Measurements from ENCODE around the gene BAIAP2L2.
"Not testable (repeated sequence)": the region's sequence is repeated elsewhere in the genome, so short reads cannot be mapped to it uniquely, and the experiment has no call there.

BAIAP2L2 gene

DNA sequence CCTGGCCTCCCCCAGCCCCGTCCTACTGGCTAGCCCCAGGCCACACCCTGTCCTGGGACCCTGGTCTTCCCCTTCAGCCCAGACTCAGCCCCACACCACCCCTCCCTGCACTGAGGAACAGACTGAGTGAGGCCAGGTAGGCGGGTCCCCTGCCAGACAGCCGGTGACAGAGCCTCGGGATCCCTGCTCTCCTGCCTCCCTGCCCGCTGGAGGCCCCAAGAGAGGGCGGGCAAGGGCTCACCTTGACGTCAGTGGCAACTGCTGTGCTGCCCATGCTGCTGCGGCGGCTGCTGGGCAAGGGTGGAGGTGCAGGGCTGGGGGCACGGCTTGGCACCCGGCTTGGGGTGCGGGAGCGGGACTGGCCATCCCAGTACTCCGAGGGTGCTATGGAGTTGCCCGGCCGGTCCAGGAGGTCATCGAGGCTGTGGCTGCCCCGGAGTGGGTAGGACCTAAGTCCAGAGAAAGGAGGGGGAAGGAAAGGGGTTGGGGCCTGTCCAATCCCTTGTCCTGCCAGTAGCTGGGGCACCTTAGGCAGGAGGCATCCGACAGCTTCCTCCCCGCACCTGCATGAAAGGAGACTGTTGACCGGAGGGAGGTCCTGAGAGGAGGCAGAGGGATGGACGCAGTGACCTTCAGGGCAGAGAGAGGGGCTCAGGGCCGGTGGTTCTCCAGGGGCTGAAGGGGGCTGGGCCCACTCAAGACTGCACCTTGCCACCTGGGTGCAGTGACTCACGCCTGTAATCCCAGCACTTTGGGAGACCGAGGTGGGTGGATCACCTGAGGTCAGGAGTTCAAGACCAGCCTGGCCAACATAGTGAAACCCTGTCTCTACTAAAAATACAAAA lies 24.3 kb downstream of the BAIAP2L2 start:
- no peak for DNase-seq
- TF ChIP-seq POLR2A (IDR thresholded peaks at IDR 0.05; ENCODE audit: low read length): no peak
- no peak for TF ChIP-seq GATA1 (IDR thresholded peaks at IDR 0.05; ENCODE audit: low read depth, low read length)

DNA sequence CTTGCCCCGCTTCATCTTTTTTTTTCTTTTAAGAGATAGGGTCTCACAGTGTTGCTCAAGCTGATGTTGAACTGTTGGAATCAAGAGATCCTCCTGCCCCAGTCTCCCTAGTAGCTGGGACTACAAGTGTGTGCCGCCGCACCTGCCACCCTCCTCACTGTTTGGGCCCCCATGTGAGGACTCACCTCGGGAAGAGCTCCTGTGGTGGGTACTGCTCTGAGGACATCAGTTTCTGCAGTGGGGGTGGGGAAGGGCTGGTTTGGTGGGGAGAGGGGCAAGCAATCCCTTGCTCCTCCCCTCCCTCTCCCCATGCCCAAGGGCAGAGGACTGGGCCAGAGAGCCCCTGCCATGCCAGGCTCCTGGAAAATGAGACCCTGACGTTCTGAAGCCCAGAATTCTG lies 25.0 kb downstream of the BAIAP2L2 start:
- no peak for DNase-seq
- TF ChIP-seq GATA1 (IDR thresholded peaks at IDR 0.05; ENCODE audit: low read depth, low read length) (no peak), POLR2A (IDR thresholded peaks at IDR 0.05; ENCODE audit: low read length) (no peak)

DNA sequence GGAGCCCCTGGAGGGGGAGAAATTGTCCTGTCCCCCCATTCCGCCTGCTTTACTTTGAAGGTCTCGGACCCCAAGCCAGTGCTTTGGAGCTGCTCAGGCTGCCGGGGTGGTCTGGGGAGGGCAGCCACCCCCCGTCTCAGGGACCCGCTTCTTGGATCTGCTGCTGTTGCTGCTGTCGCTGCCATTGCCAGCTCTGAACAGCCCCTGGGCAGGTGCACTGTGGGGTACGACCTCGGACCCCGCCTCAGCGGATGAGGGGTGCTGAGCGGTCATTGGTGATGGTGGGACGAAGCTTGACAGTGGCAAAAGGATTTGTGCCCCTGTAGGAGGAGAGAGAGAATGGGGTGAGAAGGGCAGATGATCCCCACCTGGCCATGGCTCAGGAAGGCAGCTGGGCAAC lies 25.4 kb downstream of the BAIAP2L2 start:
- DNase-seq: no peak
- TF ChIP-seq GATA1 (IDR thresholded peaks at IDR 0.05; ENCODE audit: low read depth, low read length) (no peak), POLR2A (IDR thresholded peaks at IDR 0.05; ENCODE audit: low read length) (no peak)

DNA sequence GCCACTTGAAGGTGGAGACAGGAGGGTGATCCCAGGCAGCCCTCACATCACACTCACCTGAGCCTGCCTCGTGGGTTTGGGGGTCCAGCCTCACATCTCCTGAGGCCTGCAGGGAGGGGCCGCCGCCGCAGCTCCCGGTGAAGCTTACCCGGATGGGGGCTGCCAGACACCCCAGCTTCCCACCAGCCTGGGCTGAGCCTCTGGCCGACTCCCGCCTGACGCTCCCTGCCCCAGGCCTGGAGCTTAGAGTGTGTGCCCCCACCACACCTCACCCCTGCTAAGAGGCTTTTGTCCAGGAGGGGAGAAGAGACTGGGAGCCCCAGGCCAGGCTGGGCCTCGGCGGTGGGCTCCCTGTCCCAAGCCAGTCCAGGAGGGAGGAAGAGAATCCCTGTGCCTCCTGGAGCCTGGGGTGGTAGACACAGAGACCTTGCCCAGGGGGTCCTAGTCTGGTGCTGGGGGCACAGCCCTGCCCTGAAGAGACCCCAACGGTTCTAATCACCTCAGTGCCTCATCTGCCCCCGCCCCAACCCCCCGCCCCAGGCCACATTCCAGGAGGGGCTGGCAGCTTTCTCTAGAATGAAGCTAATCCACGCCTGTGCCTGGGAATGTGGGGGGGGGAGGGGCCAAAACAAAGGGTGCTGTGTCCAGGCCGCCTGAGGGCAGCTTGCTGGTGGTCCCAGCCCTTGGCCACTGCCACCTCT lies 26.4 kb downstream of the BAIAP2L2 start, which contains the start of gene SLC16A8:
Gene SLC16A8 (minus strand): TSS at position 254 of the 701 bp plus-strand sequence. CDS start 1,311 bp downstream, outside the sequence.
- TF ChIP-seq GATA1 (IDR thresholded peaks at IDR 0.05; ENCODE audit: low read depth, low read length) (no peak), POLR2A (IDR thresholded peaks at IDR 0.05; ENCODE audit: low read length) (no peak)

DNA sequence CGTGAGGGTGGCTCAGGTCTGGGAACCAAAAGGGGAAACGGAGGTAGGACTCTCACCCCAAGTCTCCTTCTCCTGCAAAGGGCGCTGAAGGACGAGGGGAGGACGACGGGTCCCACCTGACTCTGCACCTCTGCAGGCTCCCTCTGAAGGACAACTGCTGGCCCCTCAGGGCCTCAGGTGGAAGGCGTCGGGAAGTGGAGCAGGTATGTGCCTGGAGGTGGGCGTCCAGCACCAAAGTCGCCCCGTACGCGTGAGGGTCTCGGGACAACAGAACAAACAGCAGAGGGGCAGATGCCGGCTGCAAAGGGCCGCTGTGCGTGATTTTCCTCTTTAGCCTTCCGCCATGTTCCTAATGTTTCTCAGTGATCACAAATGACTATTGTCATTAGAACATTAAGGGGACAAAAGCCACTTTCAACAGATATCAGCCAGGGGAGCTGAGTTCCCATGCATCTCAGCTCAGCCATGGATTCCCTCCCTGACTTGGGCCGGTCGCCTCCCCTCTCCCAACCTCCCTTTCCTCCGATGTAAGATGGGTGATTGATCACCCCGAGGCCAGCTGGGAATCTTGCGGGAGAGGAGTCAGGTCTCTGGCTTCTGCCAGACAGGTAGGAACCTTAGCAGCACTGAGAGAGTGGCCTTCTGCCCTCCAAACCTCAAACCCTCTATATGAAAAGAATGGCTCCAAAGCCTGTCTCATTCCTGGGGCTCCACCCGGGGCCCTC lies 27.3 kb downstream of the BAIAP2L2 start:
- no peak for DNase-seq

More for the DNA sequence above, 26.4 kb downstream of the BAIAP2L2 start, which contains the start of gene SLC16A8:
- no peak for DNase-seq

DNA sequence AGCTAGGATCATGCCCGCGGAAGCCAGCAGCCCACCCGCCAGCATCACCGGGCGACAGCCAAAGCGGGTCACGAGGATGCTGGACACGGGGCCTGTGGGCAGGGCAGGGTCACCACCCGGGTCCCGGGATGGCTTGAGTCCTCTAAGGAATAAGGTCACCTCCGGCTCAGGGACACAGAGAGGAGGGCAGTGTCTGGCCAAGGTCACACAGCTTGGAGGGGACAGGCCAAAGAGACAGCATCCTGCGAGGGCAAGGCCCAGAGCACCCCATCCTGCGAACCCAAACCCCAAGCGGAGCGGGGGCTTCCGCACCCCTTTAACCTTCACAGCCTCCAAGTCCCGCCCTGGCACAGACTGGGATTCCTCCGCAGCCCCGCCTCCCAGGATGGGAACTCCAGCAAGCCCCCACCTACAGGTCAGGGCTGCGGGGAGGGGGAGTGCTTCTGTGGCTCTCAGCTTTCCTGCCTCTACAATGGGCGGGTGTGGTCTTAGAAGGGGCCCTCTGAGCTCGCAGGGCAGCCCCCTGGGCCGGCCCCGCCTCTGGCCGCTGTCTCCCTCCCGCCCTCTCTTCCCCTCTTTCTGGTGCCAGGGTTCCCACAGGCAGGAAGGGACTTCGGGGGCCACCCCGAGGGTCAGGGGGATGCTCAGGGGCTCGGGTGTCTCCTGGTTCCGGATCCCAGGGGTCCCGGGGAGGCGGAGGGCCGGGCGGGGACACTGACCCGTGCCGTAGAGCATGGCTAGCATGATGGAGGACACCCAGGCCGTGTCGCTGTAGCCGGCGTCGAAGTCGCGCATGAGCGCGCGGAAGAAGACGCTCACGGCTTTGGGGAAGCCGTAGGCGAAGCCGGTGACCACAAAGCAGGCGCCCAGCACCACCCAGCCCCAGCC lies 28.3 kb downstream of the BAIAP2L2 start:
- no peak for DNase-seq
- TF ChIP-seq POLR2A (IDR thresholded peaks at IDR 0.05; ENCODE audit: low read length) (no peak), GATA1 (IDR thresholded peaks at IDR 0.05; ENCODE audit: low read depth, low read length) (no peak)

More for the DNA sequence above, 27.3 kb downstream of the BAIAP2L2 start:
- no peak for TF ChIP-seq POLR2A (IDR thresholded peaks at IDR 0.05; ENCODE audit: low read length)
- no peak for TF ChIP-seq GATA1 (IDR thresholded peaks at IDR 0.05; ENCODE audit: low read depth, low read length)

DNA sequence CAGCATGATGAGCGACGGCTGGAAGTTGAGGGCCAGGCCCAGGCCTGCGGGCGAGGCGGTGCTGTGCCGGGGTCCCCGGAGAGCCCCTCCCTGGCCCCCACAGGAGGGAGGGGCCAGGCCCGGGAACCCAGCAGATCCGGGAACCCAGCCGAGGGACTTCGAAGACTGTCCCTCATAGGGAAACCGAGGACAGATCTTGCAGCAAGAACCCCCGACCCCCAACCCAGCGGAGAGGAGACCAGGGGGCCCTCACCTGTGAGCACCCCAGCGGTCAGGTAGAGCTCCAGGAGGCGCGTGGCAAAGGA lies 28.9 kb downstream of the BAIAP2L2 start:
- DNase-seq: no peak
- no peak for TF ChIP-seq GATA1 (IDR thresholded peaks at IDR 0.05; ENCODE audit: low read depth, low read length)
- TF ChIP-seq POLR2A (IDR thresholded peaks at IDR 0.05; ENCODE audit: low read length): no peak

DNA sequence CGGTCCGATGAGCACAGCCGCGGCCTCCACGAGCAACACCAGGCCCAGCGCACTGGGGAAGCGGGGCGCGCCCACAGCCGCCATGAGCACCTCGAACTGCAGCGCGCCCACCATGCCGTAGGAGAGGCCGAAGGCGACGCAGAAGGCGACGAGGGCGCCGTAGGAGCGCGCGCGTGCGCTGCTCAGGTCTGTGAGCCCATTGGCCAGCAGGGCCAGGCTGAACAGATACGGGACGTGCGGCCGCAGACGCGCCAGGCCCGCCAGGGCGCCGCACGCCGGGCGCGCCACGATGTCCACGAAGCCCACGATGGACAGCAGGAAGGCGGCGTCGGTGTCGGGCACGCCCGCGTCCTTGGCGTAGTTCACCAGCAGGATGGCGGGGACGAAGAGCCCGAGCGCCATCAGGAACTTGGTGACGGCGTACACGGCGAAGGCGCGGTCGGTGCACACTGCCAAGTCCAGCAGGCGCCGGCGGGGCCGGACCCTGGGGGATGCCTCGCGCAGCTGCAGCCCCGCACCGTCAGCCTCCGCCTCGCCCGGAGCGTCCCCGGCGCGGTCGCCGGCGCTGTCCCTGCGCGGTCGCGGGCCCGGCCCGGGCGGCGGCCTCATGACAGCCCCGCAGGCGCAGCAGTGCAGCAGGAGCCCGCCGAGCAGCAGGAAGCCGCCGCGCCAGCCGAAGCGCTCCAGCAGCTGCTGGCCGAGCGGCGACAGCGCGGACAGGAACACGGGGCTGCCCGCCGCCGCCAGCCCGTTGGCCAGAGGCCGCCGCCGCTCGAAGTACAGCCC lies 29.4 kb downstream of the BAIAP2L2 start:
- DNase-seq: peak; percentile 32 to 35
- TF ChIP-seq POLR2A (IDR thresholded peaks at IDR 0.05; ENCODE audit: low read length): no peak
- no peak for TF ChIP-seq GATA1 (IDR thresholded peaks at IDR 0.05; ENCODE audit: low read depth, low read length)

DNA sequence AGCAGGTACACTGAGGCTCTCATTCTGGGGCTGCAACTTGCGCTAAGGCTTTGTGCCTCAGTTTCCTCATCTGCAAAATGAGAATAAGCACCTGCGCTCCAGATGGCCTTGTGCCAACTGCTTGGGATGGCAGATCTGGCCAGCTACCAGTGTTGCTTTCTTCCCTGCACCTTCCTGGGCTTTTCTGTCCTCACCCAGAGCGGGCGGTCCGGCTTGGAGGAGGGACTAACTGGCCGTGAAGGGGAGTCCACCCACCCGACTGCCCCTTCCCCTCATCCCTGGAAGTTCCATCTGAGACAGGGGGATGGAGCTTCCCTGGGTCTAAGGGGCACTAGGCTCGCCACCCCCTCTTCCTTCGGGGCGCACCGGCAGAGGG lies 30.0 kb downstream of the BAIAP2L2 start:
- DNase-seq: no peak
- no peak for TF ChIP-seq POLR2A (IDR thresholded peaks at IDR 0.05; ENCODE audit: low read length)
- TF ChIP-seq GATA1 (IDR thresholded peaks at IDR 0.05; ENCODE audit: low read depth, low read length): no peak

DNA sequence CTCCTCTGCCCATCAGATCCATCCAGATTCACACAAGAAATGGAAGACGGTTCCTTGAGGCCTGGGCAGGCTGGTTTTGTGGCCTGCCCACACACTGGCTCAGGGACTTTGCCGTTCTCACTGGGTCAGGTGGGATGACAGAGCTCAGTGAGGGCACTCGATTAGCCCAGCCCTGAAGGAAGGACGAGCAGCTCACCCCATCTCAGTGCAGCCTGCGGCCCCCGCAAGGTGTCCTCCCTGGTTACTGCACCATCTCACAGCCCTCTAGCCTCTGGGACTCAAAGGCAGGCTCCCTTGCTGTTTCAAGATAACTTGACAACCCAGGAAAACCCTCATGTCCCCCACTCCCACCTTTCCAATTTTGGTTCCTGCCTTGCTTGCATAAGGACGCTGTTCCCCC lies 30.7 kb downstream of the BAIAP2L2 start:
- no peak for DNase-seq
- TF ChIP-seq GATA1 (IDR thresholded peaks at IDR 0.05; ENCODE audit: low read depth, low read length): no peak
- no peak for TF ChIP-seq POLR2A (IDR thresholded peaks at IDR 0.05; ENCODE audit: low read length)

DNA sequence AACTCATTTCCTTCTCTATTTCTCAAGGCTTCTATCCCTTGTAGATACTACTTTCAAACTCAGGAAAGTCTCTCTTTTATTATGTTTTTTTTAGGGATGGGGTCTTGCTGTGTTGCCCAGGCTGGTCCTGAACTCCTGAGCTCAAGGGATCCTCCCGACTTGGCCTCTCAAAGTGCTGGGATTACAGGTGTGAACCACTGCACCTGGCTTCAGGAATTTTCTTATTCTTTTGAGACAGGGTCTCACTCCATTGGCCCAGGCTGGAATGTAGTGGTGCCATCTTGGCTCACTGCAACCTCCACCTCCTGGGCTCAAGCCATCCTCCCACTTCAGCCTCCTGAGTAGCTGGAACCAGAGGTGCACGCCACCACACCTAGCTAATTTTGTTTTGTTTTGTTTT lies 31.3 kb downstream of the BAIAP2L2 start:
- not testable (repeated sequence) for DNase-seq

DNA sequence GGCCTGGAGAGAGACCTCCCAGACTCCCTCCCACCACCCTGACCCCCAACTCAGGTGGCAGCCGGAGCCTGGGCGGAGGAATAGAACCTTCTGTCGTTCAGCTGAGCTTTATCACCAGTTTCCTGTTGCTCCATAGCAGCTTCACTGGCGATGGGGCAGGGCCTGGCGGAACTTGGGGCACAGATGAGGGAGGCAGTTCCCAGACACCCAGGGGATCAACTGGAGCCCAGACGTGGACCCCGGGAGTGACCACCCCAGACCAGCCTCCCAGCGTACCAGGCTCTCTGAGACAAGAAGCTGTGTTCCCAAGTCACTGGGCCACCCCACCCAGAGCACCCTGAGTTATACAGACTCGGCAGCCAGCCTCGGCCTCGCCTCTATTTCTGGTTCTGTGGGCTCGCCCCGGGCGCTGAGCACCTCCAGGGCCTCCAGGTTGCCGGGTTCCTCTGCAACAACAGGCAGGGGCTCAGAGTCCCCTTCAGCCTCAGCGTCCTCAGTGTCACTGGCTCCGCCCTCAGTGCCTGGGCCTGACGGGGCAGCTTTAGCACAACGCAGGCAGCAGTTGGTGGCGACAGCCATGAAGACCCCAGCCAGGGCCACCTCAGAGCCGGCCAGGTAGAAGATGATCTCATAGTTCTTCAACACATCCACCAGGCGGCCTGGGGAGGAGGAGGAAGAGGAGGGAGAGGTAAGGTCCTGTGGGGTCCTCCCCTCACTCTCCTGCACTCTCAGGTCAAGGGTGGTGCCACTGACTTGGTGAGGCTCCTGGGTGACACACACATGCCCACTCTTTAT lies 32.2 kb downstream of the BAIAP2L2 start:
- no peak for DNase-seq
- TF ChIP-seq GATA1 (IDR thresholded peaks at IDR 0.05; ENCODE audit: low read depth, low read length) (no peak), POLR2A (IDR thresholded peaks at IDR 0.05; ENCODE audit: low read length) (no peak)
